Coronary artery (tissue), 2 donors: Measurements from ENCODE around the gene ABCC1.

Experiments used
- DNase-seq: peaks from one replicate; pipeline ENCODE4 v3.0.0-alpha.2; 2017; ENCODE audit warnings: low spot score
- H3K27ac ChIP-seq, 2 donors: fragments of 200-600 bp; sonication (generic); one replicate each; pipeline ENCODE4 v1.5.1; 2016 to 2019
- H3K4me3 ChIP-seq: fragments of 200-600 bp; sonication (generic); 2 replicates; pipeline ENCODE4 v1.5.1; 2016; ENCODE audit warnings: mild to moderate bottlenecking, moderate library complexity
- TF ChIP-seq, protein P1 (sequence below): fragments of 200-600 bp; sonication (generic); IDR thresholded peaks from one replicate; pipeline ENCODE4 v1.5.1; 2019; ENCODE audit warnings: antibody characterized with exemption

Gene ABCC1

DNA sequence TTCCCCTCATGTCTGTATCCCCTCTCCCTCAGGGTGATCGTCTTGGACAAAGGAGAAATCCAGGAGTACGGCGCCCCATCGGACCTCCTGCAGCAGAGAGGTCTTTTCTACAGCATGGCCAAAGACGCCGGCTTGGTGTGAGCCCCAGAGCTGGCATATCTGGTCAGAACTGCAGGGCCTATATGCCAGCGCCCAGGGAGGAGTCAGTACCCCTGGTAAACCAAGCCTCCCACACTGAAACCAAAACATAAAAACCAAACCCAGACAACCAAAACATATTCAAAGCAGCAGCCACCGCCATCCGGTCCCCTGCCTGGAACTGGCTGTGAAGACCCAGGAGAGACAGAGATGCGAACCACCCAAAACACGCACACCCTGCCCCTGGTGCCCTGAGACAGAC, 191.7 kb downstream of the ABCC1 start:
- DNase-seq: no peak
- H3K4me3 ChIP-seq: no peak overlapping the region
- no peak overlapping the region for H3K27ac ChIP-seq
- TF ChIP-seq, protein P1, sequence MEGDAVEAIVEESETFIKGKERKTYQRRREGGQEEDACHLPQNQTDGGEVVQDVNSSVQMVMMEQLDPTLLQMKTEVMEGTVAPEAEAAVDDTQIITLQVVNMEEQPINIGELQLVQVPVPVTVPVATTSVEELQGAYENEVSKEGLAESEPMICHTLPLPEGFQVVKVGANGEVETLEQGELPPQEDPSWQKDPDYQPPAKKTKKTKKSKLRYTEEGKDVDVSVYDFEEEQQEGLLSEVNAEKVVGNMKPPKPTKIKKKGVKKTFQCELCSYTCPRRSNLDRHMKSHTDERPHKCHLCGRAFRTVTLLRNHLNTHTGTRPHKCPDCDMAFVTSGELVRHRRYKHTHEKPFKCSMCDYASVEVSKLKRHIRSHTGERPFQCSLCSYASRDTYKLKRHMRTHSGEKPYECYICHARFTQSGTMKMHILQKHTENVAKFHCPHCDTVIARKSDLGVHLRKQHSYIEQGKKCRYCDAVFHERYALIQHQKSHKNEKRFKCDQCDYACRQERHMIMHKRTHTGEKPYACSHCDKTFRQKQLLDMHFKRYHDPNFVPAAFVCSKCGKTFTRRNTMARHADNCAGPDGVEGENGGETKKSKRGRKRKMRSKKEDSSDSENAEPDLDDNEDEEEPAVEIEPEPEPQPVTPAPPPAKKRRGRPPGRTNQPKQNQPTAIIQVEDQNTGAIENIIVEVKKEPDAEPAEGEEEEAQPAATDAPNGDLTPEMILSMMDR: no peak

DNA sequence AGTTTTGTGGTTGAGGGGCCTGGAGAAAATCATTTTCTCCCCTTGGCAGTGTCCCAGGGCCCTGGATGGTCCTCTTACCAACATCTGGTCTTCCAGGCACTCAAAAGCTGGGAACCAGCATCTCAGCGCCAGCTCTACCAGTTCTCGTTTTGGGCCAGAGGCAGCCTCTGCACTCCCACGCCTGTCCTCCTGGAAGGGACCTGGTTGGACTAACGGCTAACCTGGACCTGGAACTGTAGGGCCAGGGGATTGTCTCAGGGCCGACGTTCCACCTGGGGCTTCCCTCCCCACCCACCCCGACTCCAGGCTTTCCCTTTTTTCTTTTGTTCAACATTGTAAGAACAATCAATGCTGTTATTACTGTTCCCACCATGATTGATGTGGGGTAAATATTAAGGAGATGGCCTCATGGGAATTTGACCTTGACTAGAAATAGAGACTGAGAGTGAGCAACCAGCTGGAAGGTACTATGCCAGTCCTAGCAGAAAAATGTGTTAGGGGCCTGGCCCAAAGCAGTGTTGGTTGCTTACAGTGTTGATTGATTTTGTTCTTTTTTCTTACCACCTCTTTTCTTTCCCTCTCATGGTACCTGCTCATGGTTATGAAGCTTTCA, 192.5 kb downstream of the ABCC1 start:
- DNase-seq: no peak
- Histone ChIP-seq H3K4me3 (no peak overlapping the region), H3K27ac (no peak overlapping the region)
- TF ChIP-seq, protein P1: no peak

DNA sequence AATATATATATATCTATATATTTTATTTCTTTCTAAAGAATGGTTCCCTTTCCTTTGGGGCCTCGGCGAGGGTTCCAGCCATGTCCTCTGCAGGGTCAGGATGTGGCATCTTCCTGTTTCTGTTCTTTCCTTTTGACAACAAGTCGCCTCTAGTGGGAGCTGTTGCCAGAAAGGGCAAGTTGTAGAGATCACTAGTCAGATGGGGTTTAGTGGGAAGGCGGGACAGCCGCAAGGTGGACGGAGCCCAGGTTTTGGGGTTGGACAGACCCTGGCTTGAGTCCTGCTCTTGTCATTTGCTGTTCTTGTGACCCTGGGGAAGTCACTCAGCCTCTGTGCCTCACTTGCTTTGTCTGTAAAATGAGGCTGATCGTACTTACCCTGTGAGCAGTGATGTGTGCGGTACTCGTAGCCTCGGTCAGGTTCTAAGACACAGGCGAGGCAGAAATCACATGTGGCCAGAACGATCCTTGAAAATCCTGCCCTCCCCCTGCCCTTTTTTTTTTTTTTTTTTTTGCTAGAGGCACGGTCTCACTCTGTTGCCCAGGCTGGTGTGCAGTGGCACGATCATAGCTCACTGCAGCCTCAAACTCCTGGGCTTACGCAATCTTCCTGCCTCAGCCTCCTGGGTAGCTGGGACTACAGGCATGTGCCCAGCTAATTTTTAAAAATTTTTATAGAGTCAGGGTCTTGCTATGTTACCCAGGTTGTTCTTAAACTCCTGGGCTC, 193.8 kb downstream of the ABCC1 start:
- DNase-seq: no peak
- Histone ChIP-seq H3K4me3 (no peak overlapping the region), H3K27ac (no peak overlapping the region)
- TF ChIP-seq, protein P1: no peak

DNA sequence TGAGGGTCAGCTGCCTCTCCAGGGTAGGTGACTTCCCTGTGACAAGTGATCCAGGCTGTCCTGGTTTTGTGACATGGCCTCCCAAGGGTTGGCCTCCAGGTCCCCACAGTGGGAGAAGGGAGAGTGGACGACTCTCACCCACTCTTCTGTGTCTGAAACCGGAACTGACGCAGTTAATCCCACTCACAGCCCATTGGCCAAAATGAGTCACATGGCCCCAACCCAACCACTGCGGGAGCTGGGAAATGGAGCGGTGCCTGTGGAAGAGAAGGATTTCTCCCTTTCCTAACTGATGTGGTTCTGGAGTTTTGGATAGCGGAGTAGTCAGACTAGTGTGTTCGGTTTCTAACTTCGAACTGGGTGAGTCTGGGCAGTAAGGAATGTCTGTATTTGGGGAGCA, 194.5 kb downstream of the ABCC1 start:
- Histone ChIP-seq H3K4me3 (no peak overlapping the region), H3K27ac (no peak overlapping the region)
- no peak for DNase-seq
- TF ChIP-seq, protein P1: no peak

DNA sequence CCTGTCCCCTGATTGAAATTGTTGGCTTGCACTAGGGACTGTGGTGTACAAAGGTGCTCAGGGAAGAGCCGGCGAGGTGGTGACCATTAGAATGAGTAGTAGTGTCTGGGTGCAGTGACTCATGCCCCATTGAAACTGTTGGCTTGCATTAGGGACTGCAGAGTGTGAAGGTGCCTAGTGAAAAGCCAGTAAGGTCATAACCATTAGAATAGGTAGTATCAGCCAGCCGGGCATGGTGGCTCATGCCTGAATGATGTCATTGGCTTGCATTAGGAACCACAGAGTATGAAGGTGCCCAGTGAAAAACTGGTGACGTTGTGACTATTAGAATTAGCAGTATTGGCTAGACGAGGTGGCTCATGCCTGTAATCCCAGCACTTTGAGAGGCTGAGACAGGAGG, 195.0 kb downstream of the ABCC1 start:
- no peak overlapping the region for H3K4me3 ChIP-seq
- DNase-seq: no peak
- TF ChIP-seq, protein P1: no peak
- no peak overlapping the region for H3K27ac ChIP-seq

DNA sequence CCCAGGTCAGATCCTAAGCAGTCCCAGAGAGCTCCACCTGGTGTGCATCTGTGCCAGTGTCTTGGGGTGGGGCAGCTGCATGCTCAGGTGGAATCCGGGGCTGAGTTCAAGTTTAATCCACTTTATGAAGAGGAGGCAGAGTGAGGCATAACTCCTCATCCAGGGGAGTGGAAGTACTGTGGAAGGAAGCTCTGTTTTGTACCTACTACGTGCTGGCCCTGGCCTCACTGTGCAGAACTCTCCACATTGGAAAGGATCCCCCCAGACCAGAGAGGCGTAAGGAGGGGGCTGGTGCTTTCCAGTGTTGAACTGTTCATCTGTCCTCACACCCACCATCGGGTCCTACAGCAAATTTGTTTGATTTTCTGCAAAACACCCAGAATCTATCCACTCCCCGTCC, 195.9 kb downstream of the ABCC1 start:
- Histone ChIP-seq H3K4me3 (no peak overlapping the region), H3K27ac (no peak overlapping the region)
- no peak for DNase-seq
- TF ChIP-seq, protein P1: no peak
